Measurements from ENCODE around the gene RTEL1.

GRCh38 chr20:63709149-63709527 is 51.0 kb downstream of the RTEL1 start:
- TF ChIP-seq POLR2AphosphoS5 (IDR thresholded peaks at IDR 0.05) (no peak), CTCF (IDR thresholded peaks at IDR 0.05) (no peak)
